Neural cell (in vitro differentiated cells): Measurements from ENCODE around the gene OTUD7B. TPM values are rescaled to one million over a fixed set of nuclear protein-coding genes. Genes with fewer than 3 reads are reported as not detected.

ENCODE experiments used
- H2AFZ ChIP-seq: fragments of 200-600, 300-800 bp; sonication (generic), shearing (Covaris generic); 2 replicates; pipeline ENCODE4 v1.6.0; 2014; ENCODE audit warnings: low read depth, mild to moderate bottlenecking, antibody characterized with exemption, low read length, moderate library complexity
- H3F3A ChIP-seq: fragments of 200-600 bp; shearing (Covaris generic); 2 replicates; pipeline ENCODE4 v1.6.1; 2016; ENCODE audit warnings: mild to moderate bottlenecking, moderate library complexity, mixed read lengths, antibody characterized with exemption, low read length; ENCODE audit not compliant: insufficient read depth, poor library complexity, severe bottlenecking
- H3K27ac ChIP-seq: fragments of 200-600, 300-800 bp; sonication (generic), shearing (Covaris generic); 2 replicates; pipeline ENCODE4 v1.5.1; 2014; ENCODE audit warnings: mild to moderate bottlenecking, low read length, moderate library complexity
- H3K27me3 ChIP-seq: fragments of 300-800, 200-600 bp; sonication (generic), shearing (Covaris generic); 2 replicates; pipeline ENCODE4 v1.6.0; 2014; ENCODE audit warnings: mild to moderate bottlenecking, low read depth, low read length, moderate library complexity; ENCODE audit not compliant: insufficient read depth
- H3K36me3 ChIP-seq: fragments of 300-800, 200-600 bp; sonication (generic), shearing (Covaris generic); 2 replicates; pipeline ENCODE4 v1.5.1; 2014; ENCODE audit warnings: mild to moderate bottlenecking, antibody characterized with exemption, low read length, moderate library complexity; ENCODE audit not compliant: insufficient read depth
- H3K4me2 ChIP-seq: fragments of 300-800, 200-600 bp; sonication (generic), shearing (Covaris generic); 2 replicates; pipeline ENCODE4 v1.6.0; 2014; ENCODE audit warnings: mild to moderate bottlenecking, low read length
- H3K4me3 ChIP-seq: fragments of 300-800, 200-600 bp; sonication (generic), shearing (Covaris generic); 2 replicates; pipeline ENCODE4 v1.5.1; 2014; ENCODE audit warnings: mild to moderate bottlenecking, low read length, moderate library complexity
- H3K79me2 ChIP-seq: fragments of 200-600 bp; shearing (Covaris generic); replicated peaks from 2 replicates; pipeline ENCODE4 v1.6.0; 2014; ENCODE audit warnings: mild to moderate bottlenecking, low read length, moderate library complexity; ENCODE audit not compliant: insufficient read depth
- H3K9ac ChIP-seq: fragments of 300-800, 200-600 bp; sonication (generic), shearing (Covaris generic); 2 replicates; pipeline ENCODE4 v1.6.1; 2016; ENCODE audit warnings: mild to moderate bottlenecking, low read length, mixed read lengths
- H3K9me2 ChIP-seq: fragments of 200-600 bp; shearing (Covaris generic); 2 replicates; pipeline ENCODE4 v1.6.1; 2016; ENCODE audit warnings: mild to moderate bottlenecking, low read length, mixed read lengths; ENCODE audit not compliant: insufficient read depth
- H3K9me3 ChIP-seq: fragments of 200-600, 300-800 bp; sonication (generic), shearing (Covaris generic); 2 replicates; pipeline ENCODE4 v1.6.1; 2016; ENCODE audit warnings: mild to moderate bottlenecking, mixed run types, low read length, moderate library complexity, mixed read lengths
- H4K20me1 ChIP-seq: fragments of 200-600 bp; shearing (Covaris generic); 2 replicates; pipeline ENCODE4 v1.6.1; 2016; ENCODE audit warnings: mild to moderate bottlenecking, mixed run types; ENCODE audit not compliant: insufficient read depth
- CTCF ChIP-seq: fragments of 450-650 bp; IDR thresholded peaks from 2 replicates; pipeline ENCODE4 v1.5.1; 2014; ENCODE audit warnings: antibody characterized with exemption, mild to moderate bottlenecking, moderate library complexity; ENCODE audit not compliant: poor library complexity, severe bottlenecking
- EP300 ChIP-seq: fragments of 450-650 bp; conservative IDR thresholded peaks from 2 replicates; pipeline ENCODE4 v1.6.1; 2014; ENCODE audit warnings: antibody characterized with exemption, mild to moderate bottlenecking, moderate library complexity; ENCODE audit not compliant: poor library complexity, severe bottlenecking
- EZH2 ChIP-seq: fragments of 200-600, 300-800 bp; shearing (Covaris generic), sonication (generic); IDR thresholded peaks from 2 replicates; pipeline ENCODE4 v1.6.1; 2014; ENCODE audit warnings: antibody characterized with exemption, low read length, borderline replicate concordance, mild to moderate bottlenecking; ENCODE audit not compliant: insufficient read depth, poor library complexity, severe bottlenecking
- MXI1 ChIP-seq: fragments of 450-650 bp; conservative IDR thresholded peaks from 2 replicates; pipeline ENCODE4 v1.6.1; 2014; ENCODE audit warnings: antibody characterized with exemption, mild to moderate bottlenecking; ENCODE audit not compliant: poor library complexity, severe bottlenecking
- POLR2AphosphoS5 ChIP-seq: IDR thresholded peaks from 2 replicates; pipeline ENCODE4 v1.6.1; 2012
- RAD21 ChIP-seq: fragments of 450-650 bp; conservative IDR thresholded peaks from 2 replicates; pipeline ENCODE4 v1.6.1; 2014; ENCODE audit warnings: antibody characterized with exemption, mild to moderate bottlenecking, moderate library complexity
- REST ChIP-seq: IDR thresholded peaks from 2 replicates; pipeline ENCODE4 v1.6.1; 2012; ENCODE audit warnings: borderline replicate concordance
- SMC3 ChIP-seq: fragments of 450-650 bp; conservative IDR thresholded peaks from 2 replicates; pipeline ENCODE4 v1.6.1; 2014; ENCODE audit warnings: antibody characterized with exemption, mild to moderate bottlenecking, moderate library complexity; ENCODE audit not compliant: poor library complexity
- TAF1 ChIP-seq: IDR thresholded peaks from 2 replicates; pipeline ENCODE4 v1.6.1; 2012; ENCODE audit warnings: low read depth
- polyA plus RNA-seq: library from polyadenylated mRNA; depleted of rRNA; stranded (reverse); fragments of >200 nt; gene quantifications from 2 replicates; pipeline ENCODE4 v1.2.3, GENCODE V29; 2014

Gene OTUD7B
- polyA plus RNA-seq, 1 donor from 2014 or later, result 2.1 TPM

- Histone ChIP-seq H3K27me3 (no peaks in the 10 kb centered on the region), H3K27ac (no peak overlapping the region), H2AFZ (no peak overlapping the region), H3K79me2 (peaks cover 19% of the 10 kb centered on the region), H3K36me3 (no peaks in the 10 kb centered on the region), H4K20me1 (no peaks in the 10 kb centered on the region), H3K9me3 (no peaks in the 10 kb centered on the region), H3K4me2 (no peak overlapping the region), H3K4me3 (no peak overlapping the region), H3K9ac (no peak overlapping the region), H3F3A (no peaks in the 10 kb centered on the region), H3K9me2 (no peaks in the 10 kb centered on the region)
- TF ChIP-seq RAD21, result no peak
- TF ChIP-seq EZH2, result no peak
- no peak for TF ChIP-seq MXI1
- TF ChIP-seq EP300, result no peak
- TF ChIP-seq TAF1, result no peak
- TF ChIP-seq POLR2AphosphoS5, result no peak
- no peak for TF ChIP-seq SMC3
- no peak for TF ChIP-seq REST
Observed at GRCh38 chr1:150003801-150004200, 6.7 kb downstream of the OTUD7B start.

GRCh38 chr1:150002217-150002616, 8.3 kb downstream of the OTUD7B start:
- H3K27ac ChIP-seq, result no peak overlapping the region
- H3F3A ChIP-seq, result no peaks in the 10 kb centered on the region
- no peaks in the 10 kb centered on the region for H4K20me1 ChIP-seq
- H3K27me3 ChIP-seq, result no peaks in the 10 kb centered on the region
- H3K36me3 ChIP-seq, result no peaks in the 10 kb centered on the region
- TF ChIP-seq SMC3, result no peak
- TF ChIP-seq EZH2, result no peak
- TF ChIP-seq POLR2AphosphoS5, result no peak
- TF ChIP-seq MXI1, result no peak
- no peak for TF ChIP-seq CTCF
- no peak for TF ChIP-seq EP300
- no peak for TF ChIP-seq REST
- TF ChIP-seq RAD21, result no peak
- TF ChIP-seq TAF1, result no peak
- H3K9me3 ChIP-seq, result no peaks in the 10 kb centered on the region
- H3K9me2 ChIP-seq, result no peaks in the 10 kb centered on the region
- H3K79me2 ChIP-seq, result peaks cover 5% of the 10 kb centered on the region
- H3K4me2 ChIP-seq, result no peak overlapping the region
- H3K4me3 ChIP-seq, result no peak overlapping the region
- no peak overlapping the region for H2AFZ ChIP-seq
- H3K9ac ChIP-seq, result no peak overlapping the region
